ENCODE measurements around the gene SAMD7. TPM values are rescaled to one million over a fixed set of nuclear protein-coding genes. Genes with fewer than 3 reads are reported as not detected.

Gene SAMD7, protein sequence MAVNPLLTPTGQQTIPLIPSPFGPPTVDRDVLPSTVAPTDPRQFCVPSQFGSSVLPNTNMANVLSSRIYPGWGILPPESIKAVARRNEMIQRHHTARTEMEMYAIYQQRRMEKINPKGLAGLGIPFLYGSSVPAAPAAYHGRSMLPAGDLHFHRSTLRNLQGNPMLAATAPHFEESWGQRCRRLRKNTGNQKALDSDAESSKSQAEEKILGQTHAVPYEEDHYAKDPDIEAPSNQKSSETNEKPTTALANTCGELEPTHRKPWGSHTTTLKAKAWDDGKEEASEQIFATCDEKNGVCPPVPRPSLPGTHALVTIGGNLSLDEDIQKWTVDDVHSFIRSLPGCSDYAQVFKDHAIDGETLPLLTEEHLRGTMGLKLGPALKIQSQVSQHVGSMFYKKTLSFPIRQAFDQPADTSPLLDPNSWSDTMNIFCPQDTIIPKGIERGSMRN
- not detected in 2 replicates for total RNA-seq

DNA sequence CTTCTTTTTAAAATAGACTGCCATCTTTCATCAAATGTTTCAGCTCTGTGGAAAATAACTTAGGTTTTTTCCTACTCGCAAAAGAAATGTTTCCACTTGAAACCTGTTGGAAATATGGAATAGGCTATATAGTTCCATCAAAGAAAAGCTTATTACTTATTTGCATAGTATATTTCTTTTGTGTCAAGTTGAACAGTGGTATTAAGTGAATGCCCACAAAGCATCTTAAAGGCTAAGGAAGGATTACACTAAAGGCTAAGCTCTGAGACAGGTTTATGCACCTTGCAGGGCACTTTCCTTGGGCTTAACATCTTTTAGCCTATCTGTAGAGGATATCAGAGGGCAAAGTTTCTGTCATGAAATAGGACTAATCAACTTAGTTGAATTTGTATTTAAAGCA lies at the start of gene SAMD7:
Gene SAMD7 (plus strand): TSS at position 301 of the 400 bp plus-strand sequence. CDS start 7,927 bp downstream, outside the sequence.

DNA sequence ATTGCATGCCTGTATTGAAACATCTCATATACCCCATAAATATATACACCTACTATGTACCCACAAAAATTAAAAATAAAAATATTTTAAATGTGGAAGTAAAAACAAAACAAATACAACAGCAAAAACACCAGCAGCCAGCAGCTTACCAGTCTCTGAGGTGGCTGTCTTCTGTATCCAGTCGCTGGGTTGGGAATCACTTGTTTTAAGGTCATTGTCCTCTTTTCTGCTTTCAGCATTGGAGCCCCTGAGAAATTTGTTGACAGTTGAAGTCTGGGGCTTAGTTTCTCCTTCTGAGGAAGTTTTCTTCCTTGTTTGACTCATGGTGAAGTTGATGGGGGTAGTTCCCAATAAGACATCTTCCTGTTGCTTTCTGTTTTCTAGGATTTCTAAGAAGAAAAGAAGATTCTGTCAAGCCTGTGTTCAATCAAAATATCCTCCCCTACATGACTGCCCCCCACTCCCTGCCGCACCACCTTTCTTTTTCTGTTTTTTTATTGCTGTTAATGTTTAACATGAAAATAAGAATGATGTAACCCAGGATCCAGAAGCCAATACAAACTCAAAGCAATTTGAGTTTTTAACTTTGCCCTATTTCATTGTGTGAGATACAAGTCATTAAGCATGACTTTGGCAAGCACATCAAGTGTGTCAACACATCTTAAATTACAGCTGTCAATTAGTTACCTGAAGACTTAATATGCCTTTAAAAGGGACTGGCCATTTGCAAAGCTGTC lies 41.7 kb upstream of the SAMD7 start, which contains the start of gene LRRC31:
Gene LRRC31 (minus strand): TSS at position 452 of the 737 bp plus-strand sequence. CDS start 128 bp downstream, at position 324.

GRCh38 chr3:169966428-169966950 lies 55.1 kb downstream of the SAMD7 start, which contains the start of gene SEC62:
Gene SEC62, plus strand, starts transcription at chr3:169966807. Its CDS starts 16 bp downstream, at chr3:169966823.

Other genes with a start within 250 kb of the SAMD7 start
- gene MECOM, start 247.9 kb upstream of the SAMD7 start, total RNA-seq = not detected in 2 replicates
- 334 and 374 TPM in 2 replicates for gene TERC, start 146.5 kb upstream of the SAMD7 start, total RNA-seq
- 6.2 and 7.1 TPM in 2 replicates for gene ACTRT3, start 142.0 kb upstream of the SAMD7 start, total RNA-seq
- gene MYNN, start 138.2 kb upstream of the SAMD7 start, total RNA-seq = 19.6 and 23.9 TPM in 2 replicates
- gene LRRIQ4, start 98.7 kb upstream of the SAMD7 start, total RNA-seq = under 0.01 TPM in 1 of 2 replicates, not detected in the other
- 2.4 and 3.1 TPM in 2 replicates for gene LRRC34, start 98.7 kb upstream of the SAMD7 start, total RNA-seq
- gene LRRC31, start 41.6 kb upstream of the SAMD7 start, total RNA-seq = not detected in 2 replicates
- gene SEC62, start 55.2 kb downstream of the SAMD7 start, total RNA-seq = 18.8 and 22.3 TPM in 2 replicates
- 0.11 TPM in 1 of 2 replicates, not detected in the other for gene GPR160, start 126.4 kb downstream of the SAMD7 start, total RNA-seq

All from placental epithelial cell (primary cell).